Liver (tissue), 9 donors: ENCODE results near the gene OR1E2. TPM values are rescaled to one million over a fixed set of nuclear protein-coding genes. Genes with fewer than 3 reads are reported as not detected.
"Not testable (repeated sequence)": the region's sequence is repeated elsewhere in the genome, so short reads cannot be mapped to it uniquely, and the experiment has no call there.

Source experiments
- DNase-seq: peaks from one replicate; pipeline ENCODE4 v3.0.0-alpha.2; 2017; ENCODE audit warnings: low spot score
- H3K27ac ChIP-seq, 2 donors: one replicate each; pipeline ENCODE4 v1.7.0; 2013; ENCODE audit warnings: inconsistent platforms in 2 of 2, low read length in 2 of 2, control low read depth in 1 of 2, low read depth in 1 of 2, mild to moderate bottlenecking in 1 of 2
- H3K27me3 ChIP-seq, 4 donors: one replicate each; pipeline versions ENCODE4 v1.6.1 to v1.7.0; 2013; ENCODE audit warnings: low read length in 3 of 4, inconsistent platforms in 1 of 4, mild to moderate bottlenecking in 1 of 4, moderate library complexity in 1 of 4; ENCODE audit not compliant: control insufficient read depth in 4 of 4, insufficient read depth in 4 of 4
- H3K36me3 ChIP-seq, 4 donors: one replicate each; pipeline versions ENCODE4 v1.6.1 to v1.7.0; 2013; ENCODE audit warnings: low read length in 3 of 4, mild to moderate bottlenecking in 3 of 4, low read depth in 1 of 4, moderate library complexity in 1 of 4; ENCODE audit not compliant: control insufficient read depth in 4 of 4, insufficient read depth in 3 of 4
- H3K4me1 ChIP-seq, 4 donors: one replicate each; pipeline versions ENCODE4 v1.6.1 to v1.7.0; 2013; ENCODE audit warnings: low read length in 3 of 4, mild to moderate bottlenecking in 3 of 4, moderate library complexity in 1 of 4; ENCODE audit not compliant: control insufficient read depth in 4 of 4, insufficient read depth in 4 of 4
- H3K4me3 ChIP-seq, 3 donors: one replicate each; pipeline versions ENCODE4 v1.6.1 to v1.7.0; 2013; ENCODE audit warnings: low read length in 3 of 3, control low read depth in 1 of 3, low read depth in 1 of 3, mild to moderate bottlenecking in 1 of 3
- H3K9ac ChIP-seq, 2 donors: one replicate each; pipeline ENCODE4 v1.7.0; 2013; ENCODE audit warnings: low read length in 2 of 2, mild to moderate bottlenecking in 2 of 2, moderate library complexity in 2 of 2, control low read depth in 1 of 2, low read depth in 1 of 2
- H3K9me3 ChIP-seq, 4 donors: one replicate each; pipeline versions ENCODE4 v1.6.1 to v1.7.0; 2013; ENCODE audit warnings: low read length in 3 of 4; ENCODE audit not compliant: control insufficient read depth in 4 of 4
- EGR1 ChIP-seq, 2 donors: IDR thresholded peaks; 2 replicates each; pipeline ENCODE4 v1.6.1; 2016 to 2018; ENCODE audit warnings: antibody characterized with exemption in 2 of 2, low read depth in 2 of 2
- FOXA1 ChIP-seq: IDR thresholded peaks from 2 replicates; pipeline ENCODE4 v1.6.1; 2016; ENCODE audit warnings: antibody characterized with exemption
- FOXA2 ChIP-seq: IDR thresholded peaks from 2 replicates; pipeline ENCODE4 v1.6.1; 2016; ENCODE audit warnings: antibody characterized with exemption
- GABPA ChIP-seq, 2 donors: IDR thresholded peaks in 1 of 2; conservative IDR thresholded peaks in 1 of 2; 2 replicates each; pipeline ENCODE4 v1.6.1; 2016; ENCODE audit warnings: antibody characterized with exemption in 2 of 2, mild to moderate bottlenecking in 1 of 2, moderate library complexity in 1 of 2
- HNF4A ChIP-seq, 2 donors: conservative IDR thresholded peaks; 2 replicates each; pipeline ENCODE4 v1.6.1; 2016; ENCODE audit warnings: antibody characterized with exemption in 2 of 2, mild to moderate bottlenecking in 2 of 2
- HNF4G ChIP-seq: IDR thresholded peaks from 2 replicates; pipeline ENCODE4 v1.6.1; 2016; ENCODE audit warnings: antibody characterized with exemption
- JUND ChIP-seq, 2 donors: IDR thresholded peaks; 2 replicates each; pipeline ENCODE4 v1.6.1; 2016; ENCODE audit warnings: antibody characterized with exemption in 2 of 2
- RAD21 ChIP-seq, 2 donors: IDR thresholded peaks; 2 replicates each; pipeline ENCODE4 v1.6.1; 2016; ENCODE audit warnings: antibody characterized with exemption in 2 of 2, mild to moderate bottlenecking in 2 of 2
- RXRA ChIP-seq, 2 donors: IDR thresholded peaks; 2 replicates each; pipeline ENCODE4 v1.6.1; 2017 to 2018; ENCODE audit warnings: antibody characterized with exemption in 2 of 2, mild to moderate bottlenecking in 1 of 2
- SP1 ChIP-seq: IDR thresholded peaks from 2 replicates; pipeline ENCODE4 v1.6.1; 2018; ENCODE audit warnings: antibody characterized with exemption, mild to moderate bottlenecking
- TAF1 ChIP-seq: conservative IDR thresholded peaks from 2 replicates; pipeline ENCODE4 v1.6.1; 2016; ENCODE audit warnings: antibody characterized with exemption, mild to moderate bottlenecking
- YY1 ChIP-seq: IDR thresholded peaks from 2 replicates; pipeline ENCODE4 v1.6.1; 2016; ENCODE audit warnings: antibody characterized with exemption, mild to moderate bottlenecking
- WGBS: extraction: QIAGEN DNeasy Blood & Tissue Kit; methylation state at CpG from one replicate; pipeline ENCODE4 v1.1.7; 2013; 5-methylcytosine and 5-hydroxymethylcytosine counted together
- polyA plus RNA-seq, 2 donors: library from polyadenylated mRNA; stranded (reverse) in 1 of 2; unstranded in 1 of 2; fragments of 200-250 nt in 1 of 2; fragments of >200 nt in 1 of 2; fragmentation: Nextera tagmentation in 1 of 2; extraction: Ambion mirVana in 1 of 2; gene quantifications; one replicate each; pipeline versions ENCODE4 v1.2.1 to v1.2.3, GENCODE V29; 2013 to 2015
- total RNA-seq, 2 donors: library from RNA; depleted of rRNA; stranded (reverse); fragments of >200 nt; gene quantifications; one replicate each; pipeline ENCODE4 v1.2.3, GENCODE V29; 2014
- TF ChIP-seq, protein P1 (sequence below): IDR thresholded peaks from 2 replicates; pipeline ENCODE4 v1.6.1; 2016; ENCODE audit warnings: antibody characterized with exemption
- TF ChIP-seq, protein P2 (sequence below): IDR thresholded peaks from 2 replicates; pipeline ENCODE4 v1.6.1; 2016; ENCODE audit warnings: antibody characterized with exemption
- TF ChIP-seq, protein P3 (sequence below): IDR thresholded peaks from 2 replicates; pipeline ENCODE4 v1.6.1; 2016; ENCODE audit warnings: antibody characterized with exemption, mild to moderate bottlenecking
- TF ChIP-seq, protein P4 (sequence below): fragments of 150-350 bp; IDR thresholded peaks from 2 replicates; pipeline ENCODE4 v1.5.1; 2017; ENCODE audit warnings: improper control_type of control experiment, low read depth, low read length; ENCODE audit not compliant: missing input control
- TF ChIP-seq, protein P5 (sequence below): IDR thresholded peaks from 2 replicates; pipeline ENCODE4 v1.6.1; 2016; ENCODE audit warnings: antibody characterized with exemption
- donor health status: healthy.
- donor health status: healthy.
- donor health status: healthy.
- donor health status: healthy.
- donor health status: healthy.

The OR1E2 gene
- total and polyA plus RNA-seq, 4 donors, result 0.08 TPM; not detected in 3

DNA sequence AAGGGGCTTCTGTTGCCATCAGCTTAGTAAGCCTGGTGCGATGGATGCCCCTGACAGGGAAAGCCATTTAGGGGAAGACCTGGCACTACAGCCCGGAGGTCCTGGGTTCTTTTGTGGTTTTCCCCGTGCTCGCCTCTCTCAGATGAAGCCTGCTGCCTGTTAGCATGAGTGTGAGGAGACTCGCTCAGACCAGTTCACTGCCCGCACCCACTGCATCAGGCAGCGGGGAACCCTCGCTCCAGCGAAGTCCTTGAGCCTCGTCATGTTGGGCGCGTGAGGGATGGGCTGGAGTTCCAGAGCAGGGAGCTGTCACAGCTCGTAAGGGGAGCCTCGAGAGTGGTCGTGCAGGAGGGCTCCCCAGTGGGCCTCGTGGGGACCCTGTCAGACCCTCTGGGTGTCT lies 21.4 kb downstream of the OR1E2 start:
- not testable (repeated sequence) for H3K27ac ChIP-seq, H3K27me3 ChIP-seq, H3K4me1 ChIP-seq, H3K9ac ChIP-seq, DNase-seq, H3K9me3 ChIP-seq, H3K4me3 ChIP-seq, H3K36me3 ChIP-seq
- 60% methylated on average over 4 of the region's 16 CpGs for WGBS

DNA sequence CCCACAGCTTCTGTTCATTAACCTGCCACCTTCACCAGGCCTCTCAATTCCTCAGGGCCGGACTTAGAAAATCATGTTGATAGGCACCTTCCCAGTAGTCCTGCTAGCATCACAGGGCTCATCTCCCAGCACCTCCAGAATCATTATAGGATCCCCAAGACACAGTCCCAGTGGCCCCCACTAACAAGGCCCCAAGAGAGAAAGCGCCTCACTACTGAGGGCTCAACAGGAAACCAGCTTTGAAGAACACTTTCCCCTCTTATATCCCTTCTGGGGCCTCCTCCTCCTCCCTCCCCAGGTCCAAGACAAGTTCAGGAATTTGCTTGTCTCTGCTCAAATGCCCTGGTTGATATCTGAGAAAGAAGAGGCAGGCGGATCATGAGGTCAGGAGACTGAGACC lies 22.6 kb downstream of the OR1E2 start, which contains the start of gene OR3A3:
Gene OR3A3 (plus strand): TSS at position 301 of the 400 bp plus-strand sequence.
- no peaks in the 10 kb centered on the region for H3K36me3 ChIP-seq
- H3K9me3 ChIP-seq, result peaks cover 0 to 10% (median 2%) of the 10 kb centered on the region in 4 donors
- 91% methylated on average over 3 of the region's 3 CpGs for WGBS
- H3K4me3 ChIP-seq, result no peak within 1 kb of the TSS
- no peak within 1 kb of the TSS for H3K27ac ChIP-seq
- H3K27me3 ChIP-seq, result no peaks in the 10 kb centered on the region
- no peak within 1 kb of the TSS for H3K9ac ChIP-seq
- TF ChIP-seq HNF4G (no peak), RAD21 (IDR thresholded peaks at IDR 0.05) (no peak), YY1 (no peak), FOXA1 (no peak), EGR1 (IDR thresholded peaks at IDR 0.05; ENCODE audit: low read depth in 2 of 2) (no peak), RXRA (IDR thresholded peaks at IDR 0.05) (no peak)
- TF ChIP-seq, protein P1, sequence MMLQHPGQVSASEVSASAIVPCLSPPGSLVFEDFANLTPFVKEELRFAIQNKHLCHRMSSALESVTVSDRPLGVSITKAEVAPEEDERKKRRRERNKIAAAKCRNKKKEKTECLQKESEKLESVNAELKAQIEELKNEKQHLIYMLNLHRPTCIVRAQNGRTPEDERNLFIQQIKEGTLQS, result no peak
- TF ChIP-seq, protein P2, sequence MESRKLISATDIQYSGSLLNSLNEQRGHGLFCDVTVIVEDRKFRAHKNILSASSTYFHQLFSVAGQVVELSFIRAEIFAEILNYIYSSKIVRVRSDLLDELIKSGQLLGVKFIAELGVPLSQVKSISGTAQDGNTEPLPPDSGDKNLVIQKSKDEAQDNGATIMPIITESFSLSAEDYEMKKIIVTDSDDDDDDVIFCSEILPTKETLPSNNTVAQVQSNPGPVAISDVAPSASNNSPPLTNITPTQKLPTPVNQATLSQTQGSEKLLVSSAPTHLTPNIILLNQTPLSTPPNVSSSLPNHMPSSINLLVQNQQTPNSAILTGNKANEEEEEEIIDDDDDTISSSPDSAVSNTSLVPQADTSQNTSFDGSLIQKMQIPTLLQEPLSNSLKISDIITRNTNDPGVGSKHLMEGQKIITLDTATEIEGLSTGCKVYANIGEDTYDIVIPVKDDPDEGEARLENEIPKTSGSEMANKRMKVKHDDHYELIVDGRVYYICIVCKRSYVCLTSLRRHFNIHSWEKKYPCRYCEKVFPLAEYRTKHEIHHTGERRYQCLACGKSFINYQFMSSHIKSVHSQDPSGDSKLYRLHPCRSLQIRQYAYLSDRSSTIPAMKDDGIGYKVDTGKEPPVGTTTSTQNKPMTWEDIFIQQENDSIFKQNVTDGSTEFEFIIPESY, result no peak
- DNase-seq, result no peak
- no peaks in the 10 kb centered on the region for H3K4me1 ChIP-seq

DNA sequence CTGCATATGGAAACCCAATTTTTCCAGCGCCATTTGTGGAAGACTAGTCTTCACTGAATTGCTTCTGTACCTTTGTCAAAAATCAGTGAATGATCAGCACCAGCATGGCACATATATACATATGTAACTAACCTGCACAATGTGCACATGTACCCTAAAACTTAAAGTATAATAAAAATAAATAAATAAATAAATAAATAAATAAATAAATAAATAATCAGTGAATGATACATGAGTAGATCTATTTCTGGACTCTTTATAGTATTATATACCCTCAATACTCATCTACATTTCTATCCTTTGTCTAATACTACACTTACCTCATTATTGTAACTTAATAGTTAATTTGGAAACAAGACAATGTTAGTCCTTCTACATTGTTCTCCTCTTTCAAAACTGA lies 29.8 kb downstream of the OR1E2 start:
- not testable (repeated sequence) for H3K27ac ChIP-seq, DNase-seq, H3K27me3 ChIP-seq, H3K4me1 ChIP-seq, H3K9me3 ChIP-seq, H3K4me3 ChIP-seq, H3K9ac ChIP-seq, H3K36me3 ChIP-seq
- WGBS, result 79% methylated on average over 1 of the region's 1 CpG

DNA sequence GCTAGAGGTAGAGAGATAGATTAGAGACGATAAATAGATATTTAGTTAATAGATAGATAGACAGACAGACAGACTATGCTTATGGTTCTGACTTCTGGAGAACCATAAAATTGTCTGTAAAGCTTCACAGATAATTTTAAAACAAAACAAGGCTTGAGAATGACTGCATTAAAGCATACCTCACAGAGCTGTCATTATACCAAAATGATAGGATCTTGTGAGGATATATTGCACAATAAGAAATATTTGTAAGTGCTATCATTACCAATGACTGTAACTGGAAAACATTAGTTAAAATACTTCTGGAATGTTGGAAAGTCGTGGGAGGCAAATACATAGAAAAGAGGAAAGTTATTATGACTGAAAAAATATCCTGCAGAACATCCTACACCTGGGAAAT lies 31.9 kb downstream of the OR1E2 start:
- no peak for DNase-seq
- WGBS, result 56% methylated on average over 2 of the region's 2 CpGs
- no peak overlapping the region for H3K9ac ChIP-seq
- TF ChIP-seq HNF4A (conservative IDR thresholded peaks at IDR 0.05) (no peak), JUND (IDR thresholded peaks at IDR 0.05) (no peak), GABPA (IDR thresholded peaks at IDR 0.05 in 1 of 2, conservative IDR thresholded peaks at IDR 0.05 in 1 of 2) (no peak), FOXA2 (no peak), FOXA1 (no peak), RXRA (IDR thresholded peaks at IDR 0.05) (no peak), YY1 (no peak), SP1 (no peak), TAF1 (no peak), HNF4G (no peak)
- TF ChIP-seq, protein P3, sequence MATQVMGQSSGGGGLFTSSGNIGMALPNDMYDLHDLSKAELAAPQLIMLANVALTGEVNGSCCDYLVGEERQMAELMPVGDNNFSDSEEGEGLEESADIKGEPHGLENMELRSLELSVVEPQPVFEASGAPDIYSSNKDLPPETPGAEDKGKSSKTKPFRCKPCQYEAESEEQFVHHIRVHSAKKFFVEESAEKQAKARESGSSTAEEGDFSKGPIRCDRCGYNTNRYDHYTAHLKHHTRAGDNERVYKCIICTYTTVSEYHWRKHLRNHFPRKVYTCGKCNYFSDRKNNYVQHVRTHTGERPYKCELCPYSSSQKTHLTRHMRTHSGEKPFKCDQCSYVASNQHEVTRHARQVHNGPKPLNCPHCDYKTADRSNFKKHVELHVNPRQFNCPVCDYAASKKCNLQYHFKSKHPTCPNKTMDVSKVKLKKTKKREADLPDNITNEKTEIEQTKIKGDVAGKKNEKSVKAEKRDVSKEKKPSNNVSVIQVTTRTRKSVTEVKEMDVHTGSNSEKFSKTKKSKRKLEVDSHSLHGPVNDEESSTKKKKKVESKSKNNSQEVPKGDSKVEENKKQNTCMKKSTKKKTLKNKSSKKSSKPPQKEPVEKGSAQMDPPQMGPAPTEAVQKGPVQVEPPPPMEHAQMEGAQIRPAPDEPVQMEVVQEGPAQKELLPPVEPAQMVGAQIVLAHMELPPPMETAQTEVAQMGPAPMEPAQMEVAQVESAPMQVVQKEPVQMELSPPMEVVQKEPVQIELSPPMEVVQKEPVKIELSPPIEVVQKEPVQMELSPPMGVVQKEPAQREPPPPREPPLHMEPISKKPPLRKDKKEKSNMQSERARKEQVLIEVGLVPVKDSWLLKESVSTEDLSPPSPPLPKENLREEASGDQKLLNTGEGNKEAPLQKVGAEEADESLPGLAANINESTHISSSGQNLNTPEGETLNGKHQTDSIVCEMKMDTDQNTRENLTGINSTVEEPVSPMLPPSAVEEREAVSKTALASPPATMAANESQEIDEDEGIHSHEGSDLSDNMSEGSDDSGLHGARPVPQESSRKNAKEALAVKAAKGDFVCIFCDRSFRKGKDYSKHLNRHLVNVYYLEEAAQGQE, result no peak
- TF ChIP-seq, protein P4, sequence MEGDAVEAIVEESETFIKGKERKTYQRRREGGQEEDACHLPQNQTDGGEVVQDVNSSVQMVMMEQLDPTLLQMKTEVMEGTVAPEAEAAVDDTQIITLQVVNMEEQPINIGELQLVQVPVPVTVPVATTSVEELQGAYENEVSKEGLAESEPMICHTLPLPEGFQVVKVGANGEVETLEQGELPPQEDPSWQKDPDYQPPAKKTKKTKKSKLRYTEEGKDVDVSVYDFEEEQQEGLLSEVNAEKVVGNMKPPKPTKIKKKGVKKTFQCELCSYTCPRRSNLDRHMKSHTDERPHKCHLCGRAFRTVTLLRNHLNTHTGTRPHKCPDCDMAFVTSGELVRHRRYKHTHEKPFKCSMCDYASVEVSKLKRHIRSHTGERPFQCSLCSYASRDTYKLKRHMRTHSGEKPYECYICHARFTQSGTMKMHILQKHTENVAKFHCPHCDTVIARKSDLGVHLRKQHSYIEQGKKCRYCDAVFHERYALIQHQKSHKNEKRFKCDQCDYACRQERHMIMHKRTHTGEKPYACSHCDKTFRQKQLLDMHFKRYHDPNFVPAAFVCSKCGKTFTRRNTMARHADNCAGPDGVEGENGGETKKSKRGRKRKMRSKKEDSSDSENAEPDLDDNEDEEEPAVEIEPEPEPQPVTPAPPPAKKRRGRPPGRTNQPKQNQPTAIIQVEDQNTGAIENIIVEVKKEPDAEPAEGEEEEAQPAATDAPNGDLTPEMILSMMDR, result no peak
- TF ChIP-seq, protein P5, sequence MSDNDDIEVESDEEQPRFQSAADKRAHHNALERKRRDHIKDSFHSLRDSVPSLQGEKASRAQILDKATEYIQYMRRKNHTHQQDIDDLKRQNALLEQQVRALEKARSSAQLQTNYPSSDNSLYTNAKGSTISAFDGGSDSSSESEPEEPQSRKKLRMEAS, result no peak

More for the DNA sequence above, 31.9 kb downstream of the OR1E2 start:
- H3K9me3 ChIP-seq, result peaks cover 0 to 4% (median 2%) of the 10 kb centered on the region in 4 donors
- H3K36me3 ChIP-seq, result no peaks in the 10 kb centered on the region
- no peak overlapping the region for H3K27ac ChIP-seq
- no peaks in the 10 kb centered on the region for H3K4me1 ChIP-seq
- no peak overlapping the region for H3K4me3 ChIP-seq
- no peaks in the 10 kb centered on the region for H3K27me3 ChIP-seq
